Transverse colon (tissue), 4 donors: ENCODE results near the gene ZFYVE27. TPM values are rescaled to one million over a fixed set of nuclear protein-coding genes. Genes with fewer than 3 reads are reported as not detected.

Experiments used
- DNase-seq: peaks from one replicate; pipeline ENCODE4 v3.0.0-alpha.2; 2019
- H3K27ac ChIP-seq, 4 donors: fragments of 200-600 bp; sonication (generic); 2 replicates each; pipeline ENCODE4 v1.5.1; 2016 to 2018; ENCODE audit warnings: inconsistent platforms in 4 of 4
- H3K27me3 ChIP-seq: fragments of 200-600 bp; sonication (generic); 2 replicates; pipeline ENCODE4 v1.5.1; 2017; ENCODE audit warnings: inconsistent platforms
- H3K36me3 ChIP-seq, 4 donors: fragments of 200-600 bp; sonication (generic); 2 replicates each; pipeline ENCODE4 v1.5.1; 2017 to 2019; ENCODE audit warnings: inconsistent platforms in 4 of 4
- H3K4me1 ChIP-seq, 4 donors: fragments of 200-600 bp; sonication (generic); 2 replicates each; pipeline ENCODE4 v1.5.1; 2017 to 2020; ENCODE audit warnings: inconsistent platforms in 4 of 4
- H3K4me3 ChIP-seq, 4 donors: fragments of 200-600 bp; sonication (generic); 1 replicate in 1 of 4; 2 replicates in 3 of 4; pipeline versions ENCODE4 v1.5.1 to v1.6.1; 2017 to 2019; ENCODE audit warnings: inconsistent platforms in 4 of 4
- H3K9me3 ChIP-seq, 2 donors: fragments of 200-600 bp; sonication (generic); 2 replicates each; pipeline ENCODE4 v1.5.1; 2017 to 2019; ENCODE audit warnings: inconsistent platforms in 2 of 2
- EP300 ChIP-seq: sonication (generic); formaldehyde crosslinking; IDR thresholded peaks from one replicate; pipeline ENCODE4 v1.6.1; 2017; ENCODE audit warnings: antibody characterized with exemption, low read depth
- POLR2A ChIP-seq: fragments of 450-650 bp; IDR thresholded peaks from one replicate; pipeline ENCODE4 v1.6.1; 2016; ENCODE audit warnings: antibody characterized with exemption, mild to moderate bottlenecking, moderate library complexity
- POLR2AphosphoS5 ChIP-seq, 3 donors: sonication (generic); formaldehyde crosslinking; IDR thresholded peaks; one replicate each; pipeline ENCODE4 v1.6.1; 2016; ENCODE audit warnings: antibody characterized with exemption in 3 of 3
- WGBS, 2 donors: methylation state at CpG; one replicate each; pipeline ENCODE4 v1.1.5; 2018; ENCODE audit warnings: low coverage in 1 of 2; 5-methylcytosine and 5-hydroxymethylcytosine counted together
- in situ Hi-C, 4 donors: fragments of 200-750 bp; cut with MboI; loops; one replicate each; pipeline versions ENCODE4 v1.15.0 to v1.15.1; 2017; ENCODE audit warnings: low sequenced_read_pairs in 3 of 4, low pct_ligation_motif_present in 1 of 4, low pct_unique_long_range_greater_than_20kb in 1 of 4
- intact Hi-C: fragments of 100-400 bp; cut with DNase I; formaldehyde crosslinking; loops from one replicate; pipeline ENCODE4 v1.15.1; 2023; ENCODE audit warnings: low total_unique reads
- total RNA-seq, 4 donors: library from RNA; depleted of rRNA; stranded (reverse); fragments of >200 nt; gene quantifications; one replicate each; pipeline ENCODE4 v1.1.0, GENCODE V29; 2016
- TF ChIP-seq, protein P1 (sequence below), 5 experiments: fragments of 200-600 bp in 3 of 5; fragments of 450-650 bp in 2 of 5; sonication (generic) in 3 of 5; IDR thresholded peaks; 1 replicate in 2 of 5; 2 replicates in 3 of 5; pipeline ENCODE4 v1.5.1; 2016 to 2017; ENCODE audit warnings: antibody characterized with exemption in 5 of 5, inconsistent platforms in 3 of 5, mild to moderate bottlenecking in 2 of 5, moderate library complexity in 1 of 5

ZFYVE27 gene
- total RNA-seq, 4 donors from 2014 or later = 46.4 to 102 (median 63.9) TPM

DNA sequence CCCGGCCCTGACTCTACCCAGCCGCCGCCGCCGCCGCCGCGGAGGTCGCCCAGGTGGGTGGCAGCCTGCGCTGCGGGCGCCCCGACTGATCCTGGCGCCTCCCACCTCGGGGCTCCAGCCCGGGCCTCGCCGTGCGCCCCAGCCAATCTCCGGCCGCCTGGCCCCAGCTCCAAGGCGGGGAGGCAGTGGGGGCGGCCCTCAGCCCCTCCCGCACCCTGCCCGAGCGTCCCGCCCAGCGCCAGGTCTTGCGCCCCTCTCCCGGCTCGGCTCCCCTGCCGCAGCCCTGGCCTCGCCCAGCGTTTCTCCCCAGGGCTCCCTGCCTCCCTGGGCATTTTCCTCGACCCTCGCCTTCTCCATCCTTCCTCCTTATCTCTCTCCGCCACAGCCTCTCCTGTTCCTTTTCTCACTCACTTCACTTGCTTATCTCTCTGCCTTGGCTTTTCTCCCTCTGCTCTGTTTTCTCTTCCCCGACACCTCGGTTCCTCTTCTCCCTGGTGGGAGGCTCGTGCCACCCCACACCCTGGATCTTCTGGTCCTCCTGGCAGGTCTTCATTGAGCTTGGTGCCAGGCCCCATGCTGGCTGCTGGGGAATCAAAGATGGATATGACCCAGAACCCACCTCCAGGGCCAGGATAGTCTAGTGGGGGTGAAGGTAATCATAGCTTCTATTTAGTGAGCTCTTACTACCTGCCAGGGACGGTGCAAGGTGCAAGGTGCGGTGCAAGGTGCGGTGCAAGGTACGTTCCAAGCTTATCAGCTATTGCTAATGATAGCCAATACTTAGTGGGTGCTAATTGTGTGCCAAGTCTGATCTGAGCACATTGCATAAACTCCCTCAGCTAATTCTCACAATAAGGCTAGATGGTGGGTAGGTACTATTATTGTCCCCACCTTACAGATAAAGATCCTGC is 35.2 kb downstream of the ZFYVE27 start, which contains the start of gene SFRP5:
TSS of gene SFRP5 (minus strand) at position 87 of the 911 bp plus-strand sequence. CDS start 166 bp downstream, outside the sequence.
- no peak within 1 kb of the TSS for H3K27ac ChIP-seq
- TF ChIP-seq, protein P1, sequence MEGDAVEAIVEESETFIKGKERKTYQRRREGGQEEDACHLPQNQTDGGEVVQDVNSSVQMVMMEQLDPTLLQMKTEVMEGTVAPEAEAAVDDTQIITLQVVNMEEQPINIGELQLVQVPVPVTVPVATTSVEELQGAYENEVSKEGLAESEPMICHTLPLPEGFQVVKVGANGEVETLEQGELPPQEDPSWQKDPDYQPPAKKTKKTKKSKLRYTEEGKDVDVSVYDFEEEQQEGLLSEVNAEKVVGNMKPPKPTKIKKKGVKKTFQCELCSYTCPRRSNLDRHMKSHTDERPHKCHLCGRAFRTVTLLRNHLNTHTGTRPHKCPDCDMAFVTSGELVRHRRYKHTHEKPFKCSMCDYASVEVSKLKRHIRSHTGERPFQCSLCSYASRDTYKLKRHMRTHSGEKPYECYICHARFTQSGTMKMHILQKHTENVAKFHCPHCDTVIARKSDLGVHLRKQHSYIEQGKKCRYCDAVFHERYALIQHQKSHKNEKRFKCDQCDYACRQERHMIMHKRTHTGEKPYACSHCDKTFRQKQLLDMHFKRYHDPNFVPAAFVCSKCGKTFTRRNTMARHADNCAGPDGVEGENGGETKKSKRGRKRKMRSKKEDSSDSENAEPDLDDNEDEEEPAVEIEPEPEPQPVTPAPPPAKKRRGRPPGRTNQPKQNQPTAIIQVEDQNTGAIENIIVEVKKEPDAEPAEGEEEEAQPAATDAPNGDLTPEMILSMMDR (IDR thresholded peaks at IDR 0.05) = no peak
- TF ChIP-seq EP300 (no peak), POLR2AphosphoS5 (IDR thresholded peaks at IDR 0.05) (no peak), POLR2A (no peak)
- H3K36me3 ChIP-seq = no peaks in the 10 kb centered on the region
- no peaks in the 10 kb centered on the region for H3K9me3 ChIP-seq
- H3K27me3 ChIP-seq = peaks cover 54% of the 10 kb centered on the region
- peak within 1 kb of the TSS in 2 of 4 donors; percentile 12 to 19 for H3K4me3 ChIP-seq
- peaks cover 0 to 6% (median 6%) of the 10 kb centered on the region in 4 donors for H3K4me1 ChIP-seq
- intact Hi-C loops (no loop called here), in situ Hi-C loops (no loop called here)
- 13% methylated on average over 43 of the region's 44 CpGs; no CpG with 5 or more reads in 1 of the 2 donors for WGBS, 2 donors
- DNase-seq = no peak

DNA sequence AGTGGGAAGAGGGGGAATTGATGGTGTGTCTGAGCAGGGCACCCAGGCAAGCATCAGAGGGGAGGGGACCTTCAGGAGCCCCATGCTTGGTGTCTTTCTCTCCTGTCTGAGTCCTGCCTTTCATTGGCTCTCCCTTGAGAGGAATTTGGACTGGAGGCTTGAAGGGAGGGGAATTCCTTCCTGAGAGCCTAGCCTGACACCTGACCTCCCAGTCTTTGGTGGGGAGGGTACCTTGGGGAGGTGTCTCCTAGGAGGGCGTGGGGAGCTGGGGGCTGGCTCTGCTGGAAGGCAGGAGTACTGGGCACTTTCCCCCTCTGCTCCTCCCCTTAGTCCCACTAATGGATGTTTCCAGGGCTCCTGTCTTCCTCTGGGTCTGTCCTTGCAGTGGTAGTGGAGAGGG is 36.2 kb downstream of the ZFYVE27 start:
- DNase-seq = no peak
- H3K4me1 ChIP-seq = peaks cover 0 to 6% (median 6%) of the 10 kb centered on the region in 4 donors
- intact Hi-C loops (no loop called here), in situ Hi-C loops (no loop called here)
- no peak overlapping the region for H3K4me3 ChIP-seq
- H3K27ac ChIP-seq = no peak overlapping the region
- WGBS, 2 donors = 40 to 100% methylated on average over 1 of the region's 1 CpG
- H3K27me3 ChIP-seq = peaks cover 54% of the 10 kb centered on the region
- H3K9me3 ChIP-seq = no peaks in the 10 kb centered on the region
- TF ChIP-seq, protein P1 (IDR thresholded peaks at IDR 0.05) = no peak
- no peaks in the 10 kb centered on the region for H3K36me3 ChIP-seq

DNA sequence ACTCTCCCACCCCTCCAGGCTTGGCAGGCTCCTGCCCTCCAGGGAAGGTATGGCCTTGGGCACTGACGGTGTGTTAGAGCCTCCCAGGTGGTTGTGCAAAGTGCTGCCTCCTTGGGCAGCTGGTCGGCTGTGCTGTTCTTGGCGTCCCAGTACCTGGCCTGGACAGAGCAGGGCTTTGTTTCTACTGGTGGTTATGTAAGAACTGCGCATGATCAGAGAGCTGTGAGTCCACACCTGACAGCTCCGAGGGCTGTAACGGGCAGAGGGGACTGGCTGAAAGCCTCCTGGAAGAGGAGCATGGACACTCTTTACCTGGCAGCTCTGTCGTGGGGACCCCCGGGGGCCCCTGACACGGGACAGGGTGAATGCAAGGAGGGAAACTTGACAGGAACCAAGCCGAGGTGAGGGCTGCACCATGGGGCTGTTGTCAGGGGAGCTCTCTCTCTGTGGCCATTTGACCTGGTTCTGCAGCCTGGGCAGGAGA is 37.9 kb downstream of the ZFYVE27 start:
- Histone ChIP-seq H3K4me1 (peaks cover 0 to 6% (median 6%) of the 10 kb centered on the region in 4 donors), H3K36me3 (no peaks in the 10 kb centered on the region), H3K27me3 (peaks cover 45% of the 10 kb centered on the region), H3K4me3 (no peak overlapping the region), H3K27ac (no peak overlapping the region), H3K9me3 (no peaks in the 10 kb centered on the region)
- DNase-seq = no peak
- TF ChIP-seq, protein P1 (IDR thresholded peaks at IDR 0.05) = no peak
- TF ChIP-seq EP300 (no peak), POLR2A (no peak), POLR2AphosphoS5 (IDR thresholded peaks at IDR 0.05) (no peak)
- 0 to 71% methylated on average over 1 to 10 of the region's 10 CpGs for WGBS, 2 donors
- in situ Hi-C loops = loop anchor here in 1 of 4 donors (25.0 kb wide), 1 partner anchor 262 kb away; the partner anchor contains the start of gene CRTAC1
- intact Hi-C loops = no loop called here

DNA sequence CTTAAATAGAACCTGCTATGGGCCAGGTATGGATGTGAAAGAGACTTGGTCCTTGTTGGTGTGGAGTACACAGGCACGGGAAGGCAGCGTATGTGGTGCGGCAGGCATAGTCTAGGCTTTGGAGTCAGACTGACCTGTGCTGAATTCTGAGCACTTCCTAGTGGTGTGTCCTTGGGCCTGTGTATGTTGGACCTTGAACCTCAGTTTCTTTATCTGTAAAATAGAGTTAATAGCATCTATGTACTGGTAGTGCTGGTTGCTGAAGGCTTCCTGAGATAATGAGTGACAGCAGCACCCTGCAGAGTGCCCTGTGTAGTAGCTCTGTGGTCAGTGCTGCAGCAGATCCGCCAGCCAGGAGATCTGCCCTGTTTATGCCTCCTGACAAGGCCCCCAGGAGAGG is 40.2 kb downstream of the ZFYVE27 start:
- in situ Hi-C loops (loop anchor here in 1 of 4 donors (25.0 kb wide), 1 partner anchor 260 kb away; the partner anchor contains the start of gene CRTAC1), intact Hi-C loops (no loop called here)
- TF ChIP-seq POLR2AphosphoS5 (IDR thresholded peaks at IDR 0.05) = no peak
- TF ChIP-seq EP300 = no peak
- no peak for DNase-seq
- peaks cover 22% of the 10 kb centered on the region for H3K27me3 ChIP-seq
- peaks cover 0 to 14% (median 0%) of the 10 kb centered on the region in 4 donors for H3K4me1 ChIP-seq
- no peaks in the 10 kb centered on the region for H3K9me3 ChIP-seq
- H3K36me3 ChIP-seq = no peaks in the 10 kb centered on the region
- no peak overlapping the region for H3K4me3 ChIP-seq
- whole genome bisulfite sequencing, 2 donors = 93 to 95% methylated on average over 4 of the region's 4 CpGs
- H3K27ac ChIP-seq = no peak overlapping the region
